Measurements from ENCODE around the gene C1GALT1C1L. TPM values are rescaled to one million over a fixed set of nuclear protein-coding genes. Genes with fewer than 3 reads are reported as not detected.
"Not testable (repeated sequence)": the region's sequence is repeated elsewhere in the genome, so short reads cannot be mapped to it uniquely, and the experiment has no call there.

Gene C1GALT1C1L
- polyA plus RNA-seq, 2 of the 4 experiments (the other 2 are of a cell fraction), result 2.1 to 5.9 TPM

- ChIA-PET CTCF (interaction anchor here (0.7 to 1.9 kb wide), 4 partner anchors 12 to 95 kb away, joined by 3 to 6 read pairs (median 4); no protein-coding TSS in a partner anchor), POLR2A (no interaction called here)
- ATAC-seq (peak; percentile 24 to 30; a peak in 1 of 6 replicates), FAIRE-seq (no peak), DNase-seq (ENCODE audit: low read depth in 1 of 2, low spot score in 1 of 2) (no peak)
- H3K4me1 ChIP-seq, result no peaks in the 10 kb centered on the region
- H3K4me2 ChIP-seq, result no peak overlapping the region
- H3K4me3 ChIP-seq, result no peak overlapping the region
- H3K9me3 ChIP-seq, result no peaks in the 10 kb centered on the region
- 65% methylated on average over 3 of the region's 3 CpGs for WGBS (ENCODE audit: missing lambda C conversion rate)
- TF ChIP-seq NPAS2 (CRISPR knock-in tag; IDR thresholded peaks at IDR 0.05; ENCODE audit: borderline replicate concordance) (no peak), HOXB5 (CRISPR knock-in tag; IDR thresholded peaks at IDR 0.05) (no peak), EHF (CRISPR knock-in tag; IDR thresholded peaks at IDR 0.05) (no peak), E2F6 (IDR thresholded peaks at IDR 0.05; ENCODE audit: borderline replicate concordance, low read depth) (no peak), MAFK (IDR thresholded peaks at IDR 0.05; ENCODE audit: partially characterized antibody) (no peak), HOXB13 (CRISPR knock-in tag; IDR thresholded peaks at IDR 0.05; ENCODE audit: low read depth) (no peak), NR3C1 (IDR thresholded peaks at IDR 0.05) (no peak), CHD4 (IDR thresholded peaks at IDR 0.05; ENCODE audit: borderline replicate concordance) (no peak), GATA3 (IDR thresholded peaks at IDR 0.05; ENCODE audit: borderline replicate concordance) (no peak), JUNB (IDR thresholded peaks at IDR 0.05) (no peak), POLR2A (IDR thresholded peaks at IDR 0.05; ENCODE audit: low read length) (no peak), ZC3H11A (IDR thresholded peaks at IDR 0.05) (no peak), KDM1A (IDR thresholded peaks at IDR 0.05; ENCODE audit: low read depth) (no peak), JUN (IDR thresholded peaks at IDR 0.05) (no peak), SREBF2 (IDR thresholded peaks at IDR 0.05) (no peak), CBX8 (IDR thresholded peaks at IDR 0.05) (no peak), PHF8 (IDR thresholded peaks at IDR 0.05; ENCODE audit: borderline replicate concordance, low read depth) (no peak), FOXS1 (CRISPR knock-in tag; IDR thresholded peaks at IDR 0.05) (no peak), MYC (IDR thresholded peaks at IDR 0.05; ENCODE audit: borderline replicate concordance, low read length) (no peak)
- H3K27ac ChIP-seq, result no peak overlapping the region
Observed at GRCh38 chr2:43699761-43700160, 23.5 kb upstream of the C1GALT1C1L start.

- ATAC-seq; FAIRE-seq; H3K4me1 ChIP-seq; H3K27ac ChIP-seq; DNase-seq (ENCODE audit: low read depth in 1 of 2, low spot score in 1 of 2); POLR2A ChIA-PET; H3K4me2 ChIP-seq; H3K9me3 ChIP-seq; H3K4me3 ChIP-seq: not testable (repeated sequence)
- WGBS (ENCODE audit: missing lambda C conversion rate), result 93% methylated on average over 6 of the region's 6 CpGs
- CTCF ChIA-PET, result interaction anchor here (0.6 to 0.9 kb wide), 3 partner anchors 26 to 117 kb away, joined by 3 to 4 read pairs (median 4); no protein-coding TSS in a partner anchor
Observed at GRCh38 chr2:43698140-43698539, 21.9 kb upstream of the C1GALT1C1L start.

- no peaks in the 10 kb centered on the region for H3K4me1 ChIP-seq
- WGBS (ENCODE audit: missing lambda C conversion rate), result 71% methylated on average over 5 of the region's 5 CpGs
- CTCF ChIA-PET, result interaction anchor here (0.6 to 1.7 kb wide), 2 partner anchors 10 to 1677 kb away, joined by 3 read pairs; no protein-coding TSS in a partner anchor
Observed at GRCh38 chr2:43692428-43692994, 16.3 kb upstream of the C1GALT1C1L start.

More at GRCh38 chr2:43692428-43692994, 16.3 kb upstream of the C1GALT1C1L start:
- TF ChIP-seq RAD21 (conservative IDR thresholded peaks at IDR 0.05 in 1 of 2, IDR thresholded peaks at IDR 0.05 in 1 of 2) (no peak), RNF2 (IDR thresholded peaks at IDR 0.05; ENCODE audit: borderline replicate concordance, low read depth) (no peak), HES2 (IDR thresholded peaks at IDR 0.05) (no peak), ZC3H11A (IDR thresholded peaks at IDR 0.05) (no peak), HOXA7 (CRISPR knock-in tag; IDR thresholded peaks at IDR 0.05) (no peak), EP300 (IDR thresholded peaks at IDR 0.05) (no peak), CBX2 (IDR thresholded peaks at IDR 0.05; ENCODE audit: borderline replicate concordance, low read depth) (no peak), NFE2L2 (conservative IDR thresholded peaks at IDR 0.05; ENCODE audit: low read length) (no peak)
- no peak overlapping the region for H3K27ac ChIP-seq
- H3K9me3 ChIP-seq, result no peaks in the 10 kb centered on the region
- H3K4me2 ChIP-seq, result no peak overlapping the region
- POLR2A ChIA-PET, result no interaction called here
- ATAC-seq, result no peak
- no peak for FAIRE-seq
- no peak for DNase-seq (ENCODE audit: low read depth in 1 of 2, low spot score in 1 of 2)
- no peak overlapping the region for H3K4me3 ChIP-seq
